ENCODE data around the gene NCKAP5. TPM values are rescaled to one million over a fixed set of nuclear protein-coding genes. Genes with fewer than 3 reads are reported as not detected.

Gene NCKAP5
- total RNA-seq, 1 donor from 2014 or later, result 27.9 TPM

GRCh38 chr2:133200684-133201421 lies 367.4 kb downstream of the NCKAP5 start:
- Mint-ChIP-seq H3K4me1 (no peaks in the 10 kb centered on the region), H3K4me3 (no peak overlapping the region), H3K9me3 (peaks cover 17% of the 10 kb centered on the region), H3K27ac (ENCODE audit: unreplicated experiment) (no peak overlapping the region), H3K27me3 (ENCODE audit: low read depth) (no peaks in the 10 kb centered on the region), H3K36me3 (ENCODE audit: low read depth) (peaks cover 23% of the 10 kb centered on the region)
- TF ChIP-seq CTCF (conservative IDR thresholded peaks at IDR 0.05), result no peak
- DNase-seq (ENCODE audit: low read depth, low spot score), result no peak

- Mint-ChIP-seq H3K4me1 (no peaks in the 10 kb centered on the region), H3K27me3 (ENCODE audit: low read depth) (no peaks in the 10 kb centered on the region), H3K4me3 (no peak overlapping the region), H3K27ac (ENCODE audit: unreplicated experiment) (no peak overlapping the region), H3K36me3 (ENCODE audit: low read depth) (peaks cover 22% of the 10 kb centered on the region), H3K9me3 (peaks cover 17% of the 10 kb centered on the region)
- no peak for TF ChIP-seq CTCF (conservative IDR thresholded peaks at IDR 0.05)
- DNase-seq (ENCODE audit: low read depth, low spot score), result no peak
Observed at GRCh38 chr2:133198678-133199077, 369.6 kb downstream of the NCKAP5 start.

GRCh38 chr2:133197156-133197555 lies 371.1 kb downstream of the NCKAP5 start:
- Mint-ChIP-seq H3K4me1 (no peaks in the 10 kb centered on the region), H3K4me3 (no peak overlapping the region), H3K36me3 (ENCODE audit: low read depth) (peaks cover 15% of the 10 kb centered on the region), H3K27me3 (ENCODE audit: low read depth) (no peaks in the 10 kb centered on the region), H3K27ac (ENCODE audit: unreplicated experiment) (no peak overlapping the region), H3K9me3 (peaks cover 11% of the 10 kb centered on the region)
- DNase-seq (ENCODE audit: low read depth, low spot score), result no peak
- no peak for TF ChIP-seq CTCF (conservative IDR thresholded peaks at IDR 0.05)

GRCh38 chr2:133194777-133195335 lies 373.4 kb downstream of the NCKAP5 start:
- peaks cover 15% of the 10 kb centered on the region for H3K36me3 Mint-ChIP-seq (ENCODE audit: low read depth)
- no peak for TF ChIP-seq CTCF (conservative IDR thresholded peaks at IDR 0.05)

GRCh38 chr2:133194362-133194655 lies 374.0 kb downstream of the NCKAP5 start:
- no peaks in the 10 kb centered on the region for H3K4me1 Mint-ChIP-seq
- H3K27me3 Mint-ChIP-seq (ENCODE audit: low read depth), result no peaks in the 10 kb centered on the region
- no peak for DNase-seq (ENCODE audit: low read depth, low spot score)
- H3K36me3 Mint-ChIP-seq (ENCODE audit: low read depth), result peaks cover 20% of the 10 kb centered on the region
- no peak for TF ChIP-seq CTCF (conservative IDR thresholded peaks at IDR 0.05)
- H3K4me3 Mint-ChIP-seq, result no peak overlapping the region
- H3K9me3 Mint-ChIP-seq, result peaks cover 12% of the 10 kb centered on the region
- H3K27ac Mint-ChIP-seq (ENCODE audit: unreplicated experiment), result no peak overlapping the region

More at GRCh38 chr2:133194777-133195335, 373.4 kb downstream of the NCKAP5 start:
- no peaks in the 10 kb centered on the region for H3K27me3 Mint-ChIP-seq (ENCODE audit: low read depth)
- H3K4me3 Mint-ChIP-seq, result no peak overlapping the region
- H3K9me3 Mint-ChIP-seq, result peaks cover 9% of the 10 kb centered on the region
- no peaks in the 10 kb centered on the region for H3K4me1 Mint-ChIP-seq
- no peak for DNase-seq (ENCODE audit: low read depth, low spot score)
- no peak overlapping the region for H3K27ac Mint-ChIP-seq (ENCODE audit: unreplicated experiment)

Measured in neural crest cell (in vitro differentiated cells).